GM19468 (cell line): ENCODE results near the gene DCLK2.

ENCODE experiments used
- ATAC-seq: cut with Tn5 transposase; IDR thresholded peaks from one replicate; pipeline ENCODE4 v1.9.1; 2021; ENCODE audit warnings: mild to moderate bottlenecking, moderate library complexity, moderate number of reproducible peaks; ENCODE audit not compliant: unreplicated experiment; ENCODE audit errors: extremely low read depth

DCLK2 gene

DNA sequence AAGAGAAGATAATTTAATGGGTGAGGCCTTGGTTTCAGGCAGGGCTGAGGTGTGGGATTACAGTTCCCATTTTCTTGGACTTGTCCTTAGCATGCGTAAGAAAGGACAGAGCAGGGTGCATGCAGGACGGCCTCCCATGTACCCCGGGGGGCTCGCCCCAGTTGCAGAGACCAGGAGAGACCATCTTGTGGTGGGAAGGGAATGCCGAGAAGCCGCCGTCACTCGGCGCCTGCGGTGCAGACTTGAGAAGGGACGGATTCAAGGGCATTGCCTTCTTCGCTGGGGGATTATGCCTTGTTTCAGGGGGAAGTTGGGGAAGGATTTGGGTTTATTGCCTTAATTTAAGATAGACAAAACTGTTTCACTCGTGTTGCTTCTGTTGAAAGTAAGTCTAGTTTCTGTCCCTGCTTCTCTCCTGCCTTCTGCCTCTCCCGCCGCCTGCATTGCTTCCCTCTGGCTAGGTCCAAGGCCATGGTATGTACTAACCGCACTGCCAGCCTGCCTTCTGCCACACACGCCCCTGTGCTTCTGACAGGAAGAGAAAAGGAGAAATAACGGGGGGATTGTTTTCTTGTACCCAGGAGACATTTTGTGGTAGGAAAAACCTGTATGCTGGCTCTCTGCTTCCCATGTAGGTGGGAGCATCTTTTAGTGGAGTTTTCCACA, 175.9 kb downstream of the DCLK2 start:
- no peak for ATAC-seq

- no peak for ATAC-seq
Observed at GRCh38 chr4:150255610-150256224, 177.5 kb downstream of the DCLK2 start.

DNA sequence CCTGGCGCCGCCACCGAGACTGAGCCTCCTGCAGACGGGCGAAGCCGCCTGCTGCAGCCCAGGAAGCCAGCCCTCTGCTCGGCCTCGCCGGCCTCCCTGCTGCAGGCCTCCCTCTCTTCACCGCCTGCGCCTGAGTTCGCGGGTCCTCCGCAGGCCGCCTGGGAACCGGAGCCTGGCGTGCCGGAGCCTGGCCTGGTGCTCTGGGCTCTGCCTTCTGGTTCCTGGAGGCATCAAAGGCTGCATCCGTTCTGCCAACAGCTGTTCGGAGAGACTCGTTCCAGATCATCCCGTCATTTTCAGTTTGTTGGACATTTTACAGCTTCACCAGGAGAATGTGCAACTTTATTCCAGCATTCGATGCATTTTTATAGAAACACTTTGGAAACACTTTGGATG, 178.0 kb downstream of the DCLK2 start:
- ATAC-seq: no peak

GRCh38 chr4:150256841-150257730, 178.8 kb downstream of the DCLK2 start:
- no peak for ATAC-seq

DNA sequence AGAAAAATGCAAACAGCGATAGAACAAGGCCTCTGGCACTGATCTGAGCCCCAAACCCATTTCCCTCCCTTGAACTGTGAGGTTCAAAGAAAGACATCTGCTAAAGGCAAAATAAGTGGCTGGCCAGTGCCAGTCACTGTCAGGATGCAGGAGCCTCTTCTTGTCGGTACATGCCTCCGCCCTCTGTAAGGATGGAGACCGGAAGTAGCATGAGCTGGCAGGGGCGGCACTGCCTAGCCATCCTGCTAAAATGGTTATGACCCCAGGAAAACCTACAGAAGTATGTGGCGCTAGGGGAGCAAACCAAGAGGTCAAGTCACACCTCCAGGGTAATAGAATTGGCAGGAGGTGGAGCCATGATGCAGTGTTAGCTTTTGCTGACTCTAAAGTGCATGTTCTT, 180.3 kb downstream of the DCLK2 start:
- no peak for ATAC-seq

- no peak for ATAC-seq
Observed at GRCh38 chr4:150259861-150260567, 181.8 kb downstream of the DCLK2 start.

- ATAC-seq: no peak
Observed at GRCh38 chr4:150261571-150261970, 183.3 kb downstream of the DCLK2 start.

DNA sequence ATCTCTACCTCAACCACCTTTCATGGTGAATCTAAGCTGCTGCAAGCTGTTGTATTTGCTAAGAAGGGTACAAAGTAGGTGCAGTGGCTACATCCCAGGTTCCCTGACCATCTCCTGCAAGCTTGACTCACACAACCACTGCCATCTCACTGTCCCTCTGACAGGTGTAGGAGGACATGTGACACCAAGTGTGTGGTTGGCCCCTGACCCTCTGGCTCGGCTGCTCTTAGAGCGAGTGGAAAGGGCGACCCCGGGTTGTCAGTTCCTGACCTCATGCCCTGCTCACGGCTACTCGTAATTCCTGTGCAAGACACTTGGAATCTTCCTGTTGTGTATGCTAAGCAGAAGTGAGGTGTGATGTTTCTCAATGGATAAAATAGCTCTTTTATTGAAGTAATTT, 184.4 kb downstream of the DCLK2 start:
- no peak for ATAC-seq

DNA sequence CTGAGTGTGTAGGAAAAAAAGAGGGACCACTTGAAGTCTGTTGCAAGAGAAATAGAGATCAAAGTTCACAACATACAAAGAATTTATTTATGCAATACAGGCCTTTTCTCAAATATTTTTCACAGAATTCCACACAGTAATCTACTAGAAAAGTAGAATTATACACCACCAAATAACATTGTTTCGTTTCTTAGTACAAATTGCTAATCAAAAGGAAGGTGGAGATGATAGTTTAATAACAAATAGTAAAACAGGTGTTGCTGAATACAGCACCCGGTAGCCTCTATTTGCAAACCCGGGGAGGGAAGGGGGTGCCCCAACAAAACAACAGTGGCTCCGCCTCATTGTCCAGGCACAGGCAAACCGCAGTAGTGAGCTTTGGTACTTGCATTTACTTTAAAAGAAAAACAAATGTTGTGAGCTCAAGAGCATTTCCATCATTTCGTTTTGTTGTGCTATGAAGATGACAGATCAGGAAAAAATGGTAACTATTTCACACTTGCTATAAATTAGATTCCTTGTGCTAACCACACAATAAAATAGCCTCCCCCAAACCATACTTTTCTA, 186.4 kb downstream of the DCLK2 start:
- no peak for ATAC-seq

DNA sequence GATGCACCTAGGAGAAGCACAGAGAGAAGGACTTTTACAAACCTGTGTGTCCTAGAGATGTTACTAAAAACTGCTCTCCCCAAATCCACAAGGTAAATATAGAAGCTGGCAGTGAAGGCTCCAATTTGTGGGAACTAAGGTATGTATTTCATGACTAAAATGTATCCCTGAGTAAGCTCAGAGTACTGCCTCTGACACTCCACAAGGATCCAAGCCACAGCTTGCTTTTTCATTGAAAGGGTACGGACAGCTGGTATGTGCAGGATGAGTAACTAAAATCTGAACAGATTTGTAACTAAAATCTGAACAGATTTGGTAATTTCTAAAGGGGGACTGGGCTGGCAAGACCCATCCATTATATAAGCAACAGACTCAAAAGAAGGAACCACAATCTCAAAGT, 187.6 kb downstream of the DCLK2 start:
- no peak for ATAC-seq

DNA sequence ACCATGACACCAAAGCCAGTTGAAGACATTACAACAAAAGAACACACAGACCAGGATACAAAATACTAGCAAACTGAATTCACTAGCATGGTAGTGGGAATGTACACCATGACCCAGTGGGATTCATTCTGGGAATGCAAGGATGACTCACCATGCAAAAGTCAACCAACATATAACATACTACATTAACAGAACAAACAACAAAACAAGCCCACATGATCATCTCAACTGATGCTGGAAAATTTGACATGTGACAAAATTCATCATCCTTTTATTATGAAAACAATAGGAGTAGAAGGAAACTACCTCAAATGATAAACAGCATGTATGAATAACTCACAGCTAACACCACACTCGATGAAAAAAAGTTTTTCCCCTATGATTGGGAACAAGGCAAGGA, 190.2 kb downstream of the DCLK2 start:
- no peak for ATAC-seq

DNA sequence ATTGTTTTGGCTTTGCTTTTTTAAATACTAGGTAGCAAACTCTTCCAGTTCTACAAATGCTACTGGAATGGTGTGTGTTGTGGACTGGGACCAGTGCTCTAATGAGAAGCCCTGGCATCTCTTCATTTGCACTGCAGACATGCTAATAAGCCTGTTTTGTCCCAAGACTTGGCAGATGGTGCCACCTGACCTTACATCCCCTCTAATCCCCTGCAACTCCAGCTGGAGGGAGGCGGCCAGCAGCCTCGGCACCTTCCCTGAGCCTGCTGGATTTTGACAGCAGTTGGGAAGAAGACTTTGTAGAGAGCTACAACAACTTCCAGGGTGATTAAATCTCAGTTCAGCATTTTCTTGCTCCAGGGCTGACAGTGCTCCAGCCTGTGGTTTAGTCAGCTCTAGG, 200.0 kb downstream of the DCLK2 start:
- no peak for ATAC-seq

GRCh38 chr4:150280081-150280895, 202.0 kb downstream of the DCLK2 start:
- no peak for ATAC-seq

- ATAC-seq: no peak
Observed at GRCh38 chr4:150280975-150281374, 202.7 kb downstream of the DCLK2 start.

DNA sequence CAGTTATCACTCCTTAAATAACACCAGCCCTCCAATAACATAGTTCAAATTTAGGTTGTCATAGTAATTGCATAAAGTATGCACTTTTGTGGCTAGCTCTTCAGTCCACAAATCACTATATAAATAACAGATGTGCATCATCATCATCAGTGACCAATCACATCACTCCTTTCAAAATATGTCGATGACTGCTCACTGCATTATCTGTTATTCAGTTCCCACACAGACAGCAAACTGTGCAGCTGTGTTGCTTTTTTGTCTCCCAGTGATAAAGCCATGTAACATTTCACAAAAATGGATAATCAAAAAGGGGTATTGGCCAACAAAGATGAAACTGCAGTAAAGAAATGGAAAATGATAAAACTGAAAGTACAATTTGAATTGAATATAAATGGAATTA, 205.4 kb downstream of the DCLK2 start:
- no peak for ATAC-seq

- no peak for ATAC-seq
Observed at GRCh38 chr4:150286656-150287055, 208.4 kb downstream of the DCLK2 start.

GRCh38 chr4:150289198-150289597, 211.0 kb downstream of the DCLK2 start:
- ATAC-seq: no peak

GRCh38 chr4:150289881-150290280, 211.6 kb downstream of the DCLK2 start:
- ATAC-seq: no peak

- peak; percentile 53 for ATAC-seq
Observed at GRCh38 chr4:150297861-150298474, 219.7 kb downstream of the DCLK2 start.
